ENCODE data around the gene ARHGAP10. TPM values are rescaled to one million over a fixed set of nuclear protein-coding genes. Genes with fewer than 3 reads are reported as not detected.

Gene ARHGAP10
- total RNA-seq, 1 donor from 2014 or later = 26.9 TPM

- no peak for ATAC-seq
- TF ChIP-seq CTCF (IDR thresholded peaks at IDR 0.05) = no peak
- no peak for DNase-seq
- H3K9me3 ChIP-seq = no peaks in the 10 kb centered on the region
- H3K4me1 ChIP-seq = no peaks in the 10 kb centered on the region
- H3K27me3 ChIP-seq = no peaks in the 10 kb centered on the region
- no peaks in the 10 kb centered on the region for H3K36me3 ChIP-seq
- H3K27ac ChIP-seq = no peak overlapping the region
- no peak overlapping the region for H3K4me3 ChIP-seq
- intact Hi-C loops (cut with DNase I) = loop anchor here (5.0 kb wide), 1 partner anchor 157 kb away; no protein-coding TSS in a partner anchor
Measured at GRCh38 chr4:147709999-147710398, 21.9 kb upstream of the ARHGAP10 start.

GRCh38 chr4:147714575-147715401, 17.1 kb upstream of the ARHGAP10 start:
- TF ChIP-seq CTCF (IDR thresholded peaks at IDR 0.05) = no peak
- Histone ChIP-seq H3K4me1 (no peaks in the 10 kb centered on the region), H3K27me3 (no peaks in the 10 kb centered on the region), H3K4me3 (no peak overlapping the region), H3K27ac (no peak overlapping the region), H3K9me3 (no peaks in the 10 kb centered on the region), H3K36me3 (no peaks in the 10 kb centered on the region)
- DNase-seq (no peak), ATAC-seq (peak; percentile 35)
- intact Hi-C loops (cut with DNase I) = no loop called here

GRCh38 chr4:147717878-147718277, 14.0 kb upstream of the ARHGAP10 start:
- intact Hi-C loops (cut with DNase I) = no loop called here
- Histone ChIP-seq H3K9me3 (no peaks in the 10 kb centered on the region), H3K4me1 (no peaks in the 10 kb centered on the region), H3K27ac (no peak overlapping the region), H3K4me3 (no peak overlapping the region), H3K36me3 (no peaks in the 10 kb centered on the region), H3K27me3 (no peaks in the 10 kb centered on the region)
- no peak for DNase-seq
- TF ChIP-seq CTCF (IDR thresholded peaks at IDR 0.05) = no peak
- ATAC-seq = no peak

- no peak for TF ChIP-seq CTCF (IDR thresholded peaks at IDR 0.05)
- Histone ChIP-seq H3K27ac (no peak overlapping the region), H3K4me1 (no peaks in the 10 kb centered on the region), H3K27me3 (no peaks in the 10 kb centered on the region), H3K9me3 (no peaks in the 10 kb centered on the region), H3K4me3 (no peak overlapping the region), H3K36me3 (no peaks in the 10 kb centered on the region)
- peak; percentile 81 for ATAC-seq
- intact Hi-C loops (cut with DNase I) = no loop called here
- DNase-seq = no peak
Measured at GRCh38 chr4:147723326-147723725, 8.6 kb upstream of the ARHGAP10 start.

GRCh38 chr4:147724468-147725201, 7.3 kb upstream of the ARHGAP10 start:
- ATAC-seq (peak; percentile 62), DNase-seq (no peak)
- Histone ChIP-seq H3K27ac (no peak overlapping the region), H3K4me1 (no peaks in the 10 kb centered on the region), H3K9me3 (no peaks in the 10 kb centered on the region), H3K4me3 (no peak overlapping the region), H3K36me3 (no peaks in the 10 kb centered on the region), H3K27me3 (no peaks in the 10 kb centered on the region)
- TF ChIP-seq CTCF (IDR thresholded peaks at IDR 0.05) = no peak
- intact Hi-C loops (cut with DNase I) = no loop called here
